ENCODE measurements around the gene NRL. TPM values are rescaled to one million over a fixed set of nuclear protein-coding genes. Genes with fewer than 3 reads are reported as not detected.

The NRL gene
- polyA plus RNA-seq, 2 of the 4 experiments (the other 2 are of a cell fraction) = 0.93 to 0.97 TPM

DNA sequence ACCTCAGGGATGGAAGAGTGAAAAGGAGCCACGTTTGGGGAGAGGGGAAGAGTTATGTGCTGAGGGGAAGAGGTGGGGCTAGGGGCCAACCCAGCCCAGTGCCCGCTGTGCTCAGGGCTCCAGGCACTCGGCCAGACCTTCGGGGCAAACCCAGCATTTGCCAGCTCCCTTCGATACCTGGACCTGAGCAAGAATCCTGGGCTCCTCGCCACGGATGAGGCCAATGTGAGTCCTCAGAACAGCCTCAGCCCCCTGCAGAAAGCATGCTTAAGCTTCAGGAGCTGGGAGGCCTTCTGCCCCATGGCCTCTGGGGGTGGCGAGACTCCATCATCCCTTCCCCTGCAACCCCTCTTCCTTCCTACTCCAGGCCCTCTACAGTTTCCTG lies 58.0 kb downstream of the NRL start:
- POLR2A ChIA-PET = no interaction called here

GRCh38 chr14:24055971-24056799 lies 58.6 kb downstream of the NRL start:
- H3K27ac ChIP-seq = no peak overlapping the region
- ATAC-seq (no peak), FAIRE-seq (no peak), DNase-seq (ENCODE audit: low read depth in 1 of 2, low spot score in 1 of 2) (no peak)
- TF ChIP-seq RARB (CRISPR knock-in tag; IDR thresholded peaks at IDR 0.05) (no peak), CBX2 (IDR thresholded peaks at IDR 0.05; ENCODE audit: borderline replicate concordance, low read depth) (no peak), KDM1A (IDR thresholded peaks at IDR 0.05; ENCODE audit: low read depth) (no peak), RFX5 (IDR thresholded peaks at IDR 0.05) (no peak), HOXA7 (CRISPR knock-in tag; IDR thresholded peaks at IDR 0.05) (no peak), SMC3 (IDR thresholded peaks at IDR 0.05) (no peak)
- no peak overlapping the region for H3K4me3 ChIP-seq
- peaks cover 9% of the 10 kb centered on the region; the same call in 2 of the 3 replicates for H3K4me1 ChIP-seq
- no peaks in the 10 kb centered on the region for H3K9me3 ChIP-seq
- ChIA-PET CTCF (interaction anchor here (0.9 to 15.8 kb wide), 15 partner anchors 10 to 376 kb away, joined by 3 to 405 read pairs (median 5); partner anchors contain the start of genes CPNE6, IRF9 and PCK2), POLR2A (no interaction called here)
- no peak overlapping the region for H3K4me2 ChIP-seq
- WGBS (ENCODE audit: missing lambda C conversion rate) = 30% methylated on average over 10 of the region's 10 CpGs

More for the DNA sequence above, 58.0 kb downstream of the NRL start:
- TF ChIP-seq CHD2 (IDR thresholded peaks at IDR 0.05; ENCODE audit: low read length, partially characterized antibody) (no peak), KDM5A (IDR thresholded peaks at IDR 0.05) (no peak), RFX5 (IDR thresholded peaks at IDR 0.05) (no peak), TP53 (CRISPR knock-in tag; IDR thresholded peaks at IDR 0.05) (no peak), ESRRA (IDR thresholded peaks at IDR 0.05; ENCODE audit: borderline replicate concordance, low read length) (no peak), JUNB (IDR thresholded peaks at IDR 0.05) (no peak), ZSCAN20 (CRISPR knock-in tag; IDR thresholded peaks at IDR 0.05) (no peak), TFCP2L1 (CRISPR knock-in tag; IDR thresholded peaks at IDR 0.05) (no peak), SMC3 (IDR thresholded peaks at IDR 0.05) (no peak), ZC3H11A (IDR thresholded peaks at IDR 0.05) (no peak), POLR2A (IDR thresholded peaks at IDR 0.05; ENCODE audit: low read length) (no peak), GATA3 (IDR thresholded peaks at IDR 0.05; ENCODE audit: borderline replicate concordance) (no peak), NR3C1 (IDR thresholded peaks at IDR 0.05) (no peak), HOXB5 (CRISPR knock-in tag; IDR thresholded peaks at IDR 0.05) (no peak), REST (IDR thresholded peaks at IDR 0.05) (no peak), POLR2AphosphoS2 (conservative IDR thresholded peaks at IDR 0.05; ENCODE audit: low read length) (no peak), MAFK (IDR thresholded peaks at IDR 0.05; ENCODE audit: partially characterized antibody) (no peak), CBX8 (IDR thresholded peaks at IDR 0.05) (no peak)
- TF ChIP-seq, protein P1, sequence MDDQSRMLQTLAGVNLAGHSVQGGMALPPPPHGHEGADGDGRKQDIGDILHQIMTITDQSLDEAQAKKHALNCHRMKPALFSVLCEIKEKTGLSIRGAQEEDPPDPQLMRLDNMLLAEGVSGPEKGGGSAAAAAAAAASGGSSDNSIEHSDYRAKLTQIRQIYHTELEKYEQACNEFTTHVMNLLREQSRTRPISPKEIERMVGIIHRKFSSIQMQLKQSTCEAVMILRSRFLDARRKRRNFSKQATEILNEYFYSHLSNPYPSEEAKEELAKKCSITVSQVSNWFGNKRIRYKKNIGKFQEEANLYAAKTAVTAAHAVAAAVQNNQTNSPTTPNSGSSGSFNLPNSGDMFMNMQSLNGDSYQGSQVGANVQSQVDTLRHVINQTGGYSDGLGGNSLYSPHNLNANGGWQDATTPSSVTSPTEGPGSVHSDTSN (IDR thresholded peaks at IDR 0.05) = no peak
- TF ChIP-seq, protein P2, sequence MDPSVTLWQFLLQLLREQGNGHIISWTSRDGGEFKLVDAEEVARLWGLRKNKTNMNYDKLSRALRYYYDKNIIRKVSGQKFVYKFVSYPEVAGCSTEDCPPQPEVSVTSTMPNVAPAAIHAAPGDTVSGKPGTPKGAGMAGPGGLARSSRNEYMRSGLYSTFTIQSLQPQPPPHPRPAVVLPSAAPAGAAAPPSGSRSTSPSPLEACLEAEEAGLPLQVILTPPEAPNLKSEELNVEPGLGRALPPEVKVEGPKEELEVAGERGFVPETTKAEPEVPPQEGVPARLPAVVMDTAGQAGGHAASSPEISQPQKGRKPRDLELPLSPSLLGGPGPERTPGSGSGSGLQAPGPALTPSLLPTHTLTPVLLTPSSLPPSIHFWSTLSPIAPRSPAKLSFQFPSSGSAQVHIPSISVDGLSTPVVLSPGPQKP (IDR thresholded peaks at IDR 0.05; ENCODE audit: low read depth, low read length) = no peak
- Histone ChIP-seq H3K4me2 (no peak overlapping the region), H3K27ac (no peak overlapping the region), H3K4me1 (peaks cover 5% of the 10 kb centered on the region; the same call in 1 of the 3 replicates), H3K9me3 (no peaks in the 10 kb centered on the region), H3K4me3 (no peak overlapping the region)
- CTCF ChIA-PET = interaction anchor here (0.9 to 15.8 kb wide), 17 partner anchors 10 to 477 kb away, joined by 3 to 405 read pairs (median 5); partner anchors contain the start of genes CPNE6, DHRS4L2, IRF9 and PCK2
- 20% methylated on average over 8 of the region's 8 CpGs for WGBS (ENCODE audit: missing lambda C conversion rate)
- FAIRE-seq (no peak), DNase-seq (ENCODE audit: low read depth in 1 of 2, low spot score in 1 of 2) (no peak), ATAC-seq (no peak)
